GM19438 (cell line): ENCODE measurements around the gene CEP97.
"Not testable (repeated sequence)": the region's sequence is repeated elsewhere in the genome, so short reads cannot be mapped to it uniquely, and the experiment has no call there.

Experiments
- ATAC-seq: cut with Tn5 transposase; IDR thresholded peaks from one replicate; pipeline ENCODE4 v1.9.1; 2021; ENCODE audit warnings: low read depth; ENCODE audit not compliant: unreplicated experiment

Gene CEP97

DNA sequence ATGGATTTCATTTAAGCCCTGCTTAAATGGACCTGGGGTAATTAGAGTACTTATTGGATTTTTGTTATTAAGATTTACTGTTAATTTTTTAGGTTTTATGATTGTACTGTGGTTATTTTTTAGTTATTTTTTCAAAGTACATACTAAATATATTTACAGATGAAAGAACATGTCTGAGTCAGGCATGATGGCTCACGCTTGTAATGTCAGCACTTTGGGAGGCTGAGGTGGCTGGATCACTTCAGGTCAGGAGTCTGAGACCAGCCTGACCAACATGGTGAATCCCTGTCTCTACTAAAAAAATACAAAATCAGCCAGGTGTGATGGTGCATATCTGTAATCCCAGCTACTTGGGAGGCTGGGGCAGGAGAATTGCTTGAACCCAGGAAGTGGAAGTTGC, 21.7 kb upstream of the CEP97 start:
- no peak for ATAC-seq

DNA sequence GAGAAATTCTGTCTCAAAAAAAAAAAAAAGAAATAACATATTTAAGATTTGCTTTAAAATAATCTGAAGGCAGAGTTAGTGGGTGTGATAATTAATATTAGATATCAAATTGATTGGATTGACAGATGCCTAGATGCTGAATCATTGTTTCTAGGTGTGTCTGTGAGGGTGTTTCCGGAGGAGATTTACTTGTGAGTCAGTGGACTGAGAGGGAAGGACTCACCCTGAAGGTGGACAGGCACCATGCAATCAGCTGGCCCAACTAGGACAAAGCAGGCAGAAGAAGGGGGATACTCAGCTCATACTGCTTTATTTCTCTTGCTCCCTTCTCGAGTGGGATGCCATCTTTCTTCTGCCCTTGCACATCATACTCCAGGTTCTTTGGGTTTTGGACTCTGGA, 21.2 kb upstream of the CEP97 start:
- ATAC-seq, result no peak

DNA sequence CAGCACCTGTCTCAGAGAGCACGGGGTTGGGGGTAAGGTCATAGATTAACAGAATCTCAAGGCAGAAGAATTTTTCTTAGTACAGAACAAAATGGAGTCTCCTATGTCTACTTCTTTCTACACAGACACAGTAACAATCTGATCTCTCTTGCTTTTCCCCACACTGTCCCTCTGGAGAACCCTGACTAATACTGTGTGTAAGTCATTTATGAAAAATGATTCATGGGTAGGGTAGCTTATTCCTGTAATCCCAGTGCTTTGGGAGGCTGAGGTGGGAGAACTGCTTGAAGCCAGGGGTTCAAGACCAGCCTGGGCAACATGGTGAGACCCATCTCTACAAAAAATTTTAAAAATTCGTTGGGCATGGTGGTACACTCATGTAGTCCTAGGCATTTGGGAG, 19.8 kb upstream of the CEP97 start:
- not testable (repeated sequence) for ATAC-seq

DNA sequence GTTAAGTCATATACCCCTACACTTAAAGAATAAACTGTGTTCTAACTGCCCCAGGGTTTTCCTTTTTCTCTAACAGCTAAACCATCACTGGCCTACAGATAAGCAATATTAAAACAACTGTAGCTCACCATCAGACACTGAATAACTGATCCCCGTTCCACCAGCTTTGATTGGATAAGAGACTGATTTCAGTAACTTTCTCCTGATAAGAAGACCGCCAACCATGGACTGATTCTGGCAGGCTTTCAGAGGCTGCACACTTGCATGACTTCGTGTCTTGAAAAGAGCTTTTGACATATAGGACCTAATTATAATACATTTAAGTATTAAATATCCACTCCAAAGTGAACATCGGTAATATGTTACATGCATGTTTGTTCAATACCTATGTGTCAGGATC, 15.3 kb upstream of the CEP97 start:
- no peak for ATAC-seq

DNA sequence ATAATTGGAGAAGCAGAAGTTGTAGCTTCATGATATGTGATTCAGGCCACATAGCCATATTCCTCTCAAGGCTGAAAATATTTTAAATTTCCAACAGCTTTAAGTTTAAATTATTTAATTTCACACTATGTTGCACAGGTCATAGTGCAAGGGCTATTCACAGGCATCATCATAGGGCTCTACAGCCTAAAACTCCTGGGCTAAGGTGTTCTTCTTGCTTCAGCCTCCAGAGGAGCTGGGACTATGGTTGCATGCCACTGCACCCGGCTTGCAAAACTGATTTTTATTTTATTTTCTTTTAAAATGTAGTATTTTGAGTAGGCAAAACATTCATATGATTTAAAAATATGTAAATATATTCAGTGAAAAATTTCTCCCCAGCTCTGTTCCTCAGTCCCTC, 6.0 kb upstream of the CEP97 start:
- no peak for ATAC-seq

DNA sequence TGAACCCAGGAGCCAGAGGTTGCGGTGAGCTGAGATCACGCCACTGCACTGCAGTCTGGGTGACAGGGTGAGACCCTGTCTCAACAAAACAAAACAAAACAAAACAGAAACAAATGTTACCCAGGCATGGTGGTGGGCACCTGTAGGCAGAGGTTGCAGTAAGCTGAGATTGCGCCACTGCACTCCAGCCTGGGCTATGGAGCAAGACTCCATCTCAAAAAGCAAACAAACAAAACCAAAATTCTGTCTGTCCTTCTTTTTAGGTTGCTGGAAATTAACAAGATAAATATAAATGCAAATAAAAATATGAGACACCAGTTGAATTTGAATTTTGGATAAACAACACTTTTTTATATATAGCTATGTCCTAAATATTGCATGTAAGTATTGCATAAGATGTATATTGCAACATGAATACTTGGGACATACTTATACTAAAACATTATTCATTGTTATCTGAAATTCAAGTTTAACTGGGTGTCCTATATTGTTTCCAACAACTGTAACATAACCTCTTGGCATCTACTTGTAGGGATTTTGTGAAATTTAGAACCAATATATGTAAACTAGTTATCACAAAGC, 4.7 kb upstream of the CEP97 start:
- no peak for ATAC-seq

DNA sequence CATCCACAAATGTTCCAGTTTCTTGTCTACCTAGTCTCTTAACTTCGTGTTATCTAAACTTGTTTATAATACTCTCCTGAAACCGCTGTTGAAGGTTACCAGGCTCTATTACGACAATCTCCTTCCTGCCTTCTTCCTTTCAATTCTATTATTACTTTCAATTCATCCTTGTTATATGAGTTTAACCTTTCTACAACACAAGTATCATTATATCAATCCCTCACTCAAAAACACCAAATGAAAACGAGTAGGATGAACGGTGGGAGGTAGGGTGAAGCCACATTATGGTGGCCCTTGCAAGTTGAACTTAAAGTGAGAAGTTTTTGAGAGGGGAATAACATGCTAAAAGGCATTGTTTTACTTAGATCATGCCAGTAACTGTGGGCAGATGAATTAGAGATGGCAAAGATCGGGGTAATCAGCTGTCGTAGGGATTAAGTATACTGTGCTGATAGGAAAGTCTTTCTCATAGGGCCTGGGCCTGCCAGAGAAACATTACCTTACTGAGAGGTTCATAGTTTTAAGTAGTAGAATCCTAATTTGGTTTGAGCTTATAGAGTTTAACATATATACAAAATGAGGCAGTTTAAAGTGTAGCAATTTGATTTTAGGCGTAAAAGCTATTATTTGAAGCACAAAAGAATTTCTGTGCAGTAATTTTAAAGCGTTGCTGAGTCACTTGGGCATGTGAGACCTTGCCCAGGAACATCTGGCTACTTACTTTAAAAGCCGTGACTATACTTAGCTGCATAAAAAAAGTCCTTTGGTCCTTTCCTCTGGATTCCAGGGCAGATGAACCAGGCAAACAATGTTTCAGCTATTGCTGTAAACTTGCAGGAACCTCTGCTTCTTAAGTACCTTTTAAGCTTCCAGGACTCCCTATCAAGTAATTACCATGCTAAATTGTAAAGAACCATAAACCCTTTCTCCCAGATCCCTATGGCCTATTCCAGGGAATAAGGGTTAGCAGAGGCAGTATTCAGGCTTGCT, 3.3 kb upstream of the CEP97 start:
- no peak for ATAC-seq

DNA sequence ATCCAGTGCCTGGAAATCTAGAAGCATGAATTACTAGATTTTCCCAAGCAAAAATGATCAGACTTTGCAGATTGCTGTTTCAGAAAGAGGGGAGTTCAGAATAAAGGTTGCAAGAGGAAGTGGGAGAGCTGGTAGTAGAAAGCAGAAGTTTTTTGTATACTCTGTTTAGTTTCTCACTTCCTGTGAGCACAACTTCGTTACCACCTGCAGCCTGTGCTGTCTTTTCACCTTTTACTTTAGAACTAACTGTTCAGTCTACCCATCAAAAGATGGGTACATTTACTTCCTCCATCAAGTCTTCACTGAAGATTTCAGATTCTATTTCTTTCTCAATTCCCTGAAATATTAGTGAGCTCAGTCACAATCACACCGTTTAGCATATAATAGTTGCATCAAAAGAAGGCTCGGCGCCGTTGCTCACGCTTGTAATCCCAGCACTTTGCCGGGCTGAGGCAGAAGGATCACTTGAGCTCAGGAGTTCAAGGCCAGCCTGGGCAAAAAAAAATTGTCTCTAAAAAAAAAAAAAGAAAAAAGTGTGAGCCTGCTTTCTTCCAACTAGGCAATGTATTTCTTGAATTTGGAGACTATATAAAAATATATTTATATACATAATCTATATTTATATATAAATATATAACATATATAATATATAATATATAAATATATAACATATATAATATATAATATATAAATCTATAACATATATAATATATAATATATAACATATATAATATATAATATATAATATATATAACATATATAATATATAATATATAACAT, 1.8 kb upstream of the CEP97 start:
- peak; percentile 37 for ATAC-seq

DNA sequence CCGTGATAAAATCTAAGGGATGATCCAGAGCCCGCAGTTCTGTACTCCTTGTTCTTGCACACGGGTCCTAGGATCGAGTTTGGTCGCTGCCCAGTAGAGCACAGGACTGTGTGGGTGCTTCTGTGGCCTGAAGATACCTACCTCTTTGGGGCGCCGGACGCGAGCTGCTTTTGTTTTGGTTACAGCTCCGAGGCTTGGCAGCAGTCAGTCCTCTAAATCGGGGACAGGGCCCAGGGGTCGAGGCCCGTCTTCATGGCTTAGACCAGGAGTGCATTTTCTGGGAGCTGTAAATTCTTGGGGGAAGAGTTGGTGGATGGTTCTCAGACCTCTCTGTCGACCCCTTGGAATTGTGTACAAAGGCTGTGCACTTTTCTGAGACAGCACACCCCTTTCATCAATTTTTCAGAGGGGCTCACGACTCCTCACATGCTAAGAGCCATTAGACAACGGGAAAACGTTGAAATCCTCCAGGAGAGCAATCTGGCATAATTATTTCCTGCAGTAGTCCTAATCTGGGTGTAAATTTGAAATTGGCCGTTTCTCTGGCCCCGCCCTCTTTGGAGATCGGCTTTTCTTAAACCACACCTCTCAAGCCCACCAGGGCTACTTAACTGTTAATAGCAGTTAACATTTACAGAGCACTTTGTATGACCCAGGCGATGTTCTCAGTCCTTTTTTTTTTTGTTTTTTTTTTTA, 928 bp downstream of the CEP97 start:
- ATAC-seq, result peak; percentile 15

DNA sequence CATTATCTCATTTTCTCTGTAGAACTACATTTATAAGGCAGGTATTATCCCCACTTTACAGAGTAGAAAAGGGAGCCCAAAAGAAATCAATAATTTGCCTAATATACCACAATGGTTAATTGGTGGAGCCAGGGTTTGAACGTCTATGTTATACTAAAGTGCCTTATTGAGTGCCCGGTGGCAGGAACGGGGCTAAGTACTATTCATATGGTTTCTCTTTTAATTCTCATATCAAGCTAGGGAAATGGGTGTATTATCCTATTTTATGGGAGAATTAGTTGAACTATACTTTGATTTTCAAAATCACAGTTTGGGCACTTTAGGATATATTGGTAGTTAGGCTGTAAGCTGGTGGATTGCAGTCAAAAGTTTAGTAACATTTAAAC, 1.5 kb downstream of the CEP97 start:
- ATAC-seq, result no peak

DNA sequence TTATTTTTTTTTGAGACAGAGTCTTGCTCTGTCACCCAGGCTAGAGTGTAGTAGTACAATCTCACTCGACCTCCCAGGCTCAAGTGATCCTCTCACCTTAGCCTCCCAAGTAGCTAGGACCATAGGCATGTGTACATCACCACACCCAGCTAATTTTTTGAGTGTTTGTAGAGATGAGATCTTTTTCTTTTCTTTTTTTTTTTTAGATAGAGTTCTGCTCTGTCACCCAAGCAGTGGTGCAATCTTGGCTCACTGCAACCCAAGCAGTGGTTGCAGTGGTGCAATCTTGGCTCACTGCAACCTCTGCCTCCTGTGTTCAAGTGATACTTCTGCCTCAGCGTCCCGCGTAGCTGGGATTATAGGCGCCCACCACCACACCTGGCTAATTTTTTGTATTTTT, 5.2 kb downstream of the CEP97 start:
- ATAC-seq, result no peak

DNA sequence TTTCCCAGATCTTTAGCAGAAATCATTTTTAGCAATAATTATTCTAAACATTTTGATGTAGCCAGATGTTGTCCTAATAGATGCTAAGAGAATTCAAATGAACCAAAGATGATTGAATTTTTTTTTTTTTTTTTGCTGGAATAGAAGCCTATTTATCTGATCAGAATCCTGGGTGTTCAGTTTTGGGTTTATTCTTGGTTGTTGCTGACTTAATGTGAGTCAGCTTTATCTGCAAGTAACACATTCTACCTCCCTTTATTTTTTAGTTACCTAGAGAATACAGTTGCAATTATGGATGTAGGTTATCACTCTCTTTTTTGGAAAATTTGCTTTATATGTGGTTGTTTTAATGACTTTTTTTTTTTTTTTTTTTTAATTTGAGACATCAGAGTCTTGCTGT, 6.4 kb downstream of the CEP97 start:
- no peak for ATAC-seq

DNA sequence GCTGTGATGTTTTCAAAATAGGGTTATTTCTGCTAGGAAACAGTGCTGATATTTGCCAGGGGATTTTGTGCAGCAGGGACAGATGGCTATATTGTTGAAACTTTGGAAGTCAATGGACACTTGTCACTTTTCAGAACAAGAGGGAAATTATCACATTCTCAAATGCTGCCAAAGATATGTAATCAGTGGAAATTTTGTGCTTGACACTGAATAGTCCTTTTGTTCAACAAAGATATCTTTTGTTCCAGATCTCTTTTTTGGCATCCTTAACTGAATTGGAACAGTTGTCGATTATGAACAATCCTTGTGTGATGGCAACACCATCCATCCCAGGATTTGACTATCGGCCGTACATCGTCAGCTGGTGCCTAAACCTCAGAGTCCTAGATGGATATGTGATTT, 7.8 kb downstream of the CEP97 start:
- no peak for ATAC-seq

DNA sequence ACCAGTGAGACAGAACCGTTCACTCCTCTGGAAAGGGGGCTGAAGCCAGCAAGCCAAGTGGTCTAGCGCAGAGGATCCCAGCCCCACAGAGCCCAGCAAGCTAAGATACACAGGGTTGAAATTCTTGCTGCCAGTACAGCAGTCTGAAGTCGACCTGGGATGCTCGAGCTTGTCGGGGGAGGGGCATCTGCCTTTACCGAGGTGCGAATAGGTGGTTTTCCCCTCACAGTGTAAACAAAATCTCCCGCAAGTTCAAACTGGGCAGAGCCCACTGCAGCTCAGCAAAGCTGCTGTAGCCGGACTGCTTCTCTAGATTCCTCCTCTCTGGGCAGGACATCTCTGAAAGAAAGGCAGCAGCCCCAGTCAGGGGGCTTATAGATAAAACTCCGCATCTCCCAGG, 11.4 kb downstream of the CEP97 start:
- no peak for ATAC-seq

DNA sequence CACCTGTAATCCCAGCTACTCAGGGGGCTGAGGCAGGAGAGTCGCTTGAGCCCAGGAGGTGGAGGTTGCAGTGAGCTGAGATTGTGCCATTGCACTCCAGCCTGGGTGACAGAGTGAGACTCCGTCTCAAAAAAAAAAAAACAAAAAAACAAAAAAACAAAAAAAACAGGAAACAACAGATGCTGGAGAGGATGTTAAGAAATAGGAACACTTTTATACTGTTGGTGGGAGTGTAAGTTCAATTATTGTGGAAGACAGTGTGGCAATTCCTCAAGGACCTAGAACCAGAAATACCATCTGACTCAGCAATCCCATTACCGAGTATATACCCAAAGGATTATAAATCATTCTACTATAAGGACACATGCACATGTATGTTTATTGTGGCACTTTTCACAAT, 17.5 kb downstream of the CEP97 start:
- not testable (repeated sequence) for ATAC-seq

DNA sequence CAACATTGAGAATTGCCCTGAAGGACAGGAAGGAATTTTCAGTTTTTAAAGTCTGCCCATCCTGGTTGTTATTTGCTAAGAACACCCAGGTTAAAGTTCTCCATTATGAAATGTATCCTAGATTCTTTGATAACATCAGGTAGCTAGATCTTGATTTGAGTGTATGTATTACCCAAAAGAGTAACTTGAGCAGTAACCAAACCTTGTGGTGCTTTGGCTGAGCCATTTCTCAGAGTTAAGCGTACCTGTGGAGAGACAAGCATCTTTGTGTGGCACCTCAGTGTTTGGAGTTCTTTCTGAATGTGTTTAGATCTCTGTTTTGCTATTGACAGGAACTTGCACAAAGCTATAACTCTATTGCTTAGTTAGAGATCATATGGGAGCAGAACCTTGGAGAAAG, 20.4 kb downstream of the CEP97 start:
- no peak for ATAC-seq

DNA sequence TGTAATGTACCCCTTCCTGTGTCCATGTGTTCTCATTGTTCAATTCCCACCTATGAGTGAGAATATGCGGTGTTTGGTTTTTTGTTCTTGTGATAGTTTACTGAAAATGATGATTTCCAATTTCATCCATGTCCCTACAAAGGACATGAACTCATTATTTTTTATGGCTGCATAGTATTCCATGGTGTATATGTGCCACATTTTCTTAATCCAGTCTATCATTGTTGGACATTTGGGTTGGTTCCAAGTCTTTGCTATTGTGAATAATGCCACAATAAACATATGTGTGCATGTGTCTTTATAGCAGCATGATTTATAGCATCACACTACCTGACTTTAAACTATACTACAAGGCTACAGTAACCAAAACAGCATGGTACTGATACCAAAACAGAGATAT, 21.5 kb downstream of the CEP97 start:
- not testable (repeated sequence) for ATAC-seq

DNA sequence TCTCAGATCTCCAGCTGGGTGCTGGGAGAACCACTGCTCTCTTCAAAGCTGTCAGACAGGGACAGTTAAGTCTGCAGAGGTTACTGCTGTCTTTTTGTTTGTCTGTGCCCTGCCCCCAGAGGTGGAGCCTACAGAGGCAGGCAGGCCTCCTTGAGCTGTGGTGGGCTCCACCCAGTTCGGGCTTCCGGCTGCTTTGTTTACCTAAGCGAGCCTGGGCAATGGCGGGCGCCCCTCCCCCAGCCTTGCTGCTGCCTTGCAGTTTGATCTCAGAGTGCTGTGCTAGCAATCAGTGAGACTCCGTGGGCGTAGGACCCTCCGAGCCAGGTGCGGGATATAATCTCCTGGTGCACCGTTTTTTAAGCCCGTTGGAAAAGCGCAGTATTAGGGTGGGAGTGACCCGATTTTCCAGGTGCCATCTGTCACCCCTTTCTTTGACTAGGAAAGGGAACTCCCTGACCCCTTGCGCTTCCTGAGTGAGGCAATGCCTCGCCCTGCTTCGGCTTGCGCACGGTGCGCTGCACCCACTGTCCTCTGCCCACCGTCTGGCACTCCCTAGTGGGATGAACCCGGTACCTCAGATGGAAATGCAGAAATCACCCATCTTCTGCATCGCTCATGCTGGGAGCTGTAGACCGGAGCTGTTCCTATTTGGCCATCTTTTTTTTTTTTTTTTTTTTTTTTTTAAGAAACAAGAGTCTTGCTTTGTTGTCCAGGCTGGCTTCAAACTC, 29.1 kb downstream of the CEP97 start:
- ATAC-seq, result not testable (repeated sequence)

DNA sequence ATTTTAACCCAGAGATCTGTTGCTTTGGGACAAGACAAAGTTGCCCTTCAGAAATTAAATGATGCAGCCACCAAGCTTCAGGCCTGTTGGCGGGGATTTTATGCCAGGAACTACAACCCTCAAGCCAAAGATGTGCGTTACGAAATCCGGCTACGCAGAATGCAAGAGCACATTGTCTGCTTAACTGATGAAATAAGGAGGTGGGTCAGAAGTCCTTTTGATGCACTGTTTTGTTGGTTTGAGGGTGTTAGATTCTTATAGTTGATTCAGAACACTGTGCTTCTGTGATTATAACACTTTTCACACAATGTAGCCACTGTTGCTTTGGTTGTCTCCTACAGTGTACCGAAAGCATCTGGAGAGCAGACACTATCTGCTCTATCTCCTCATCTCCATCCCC, 33.8 kb downstream of the CEP97 start:
- no peak for ATAC-seq

DNA sequence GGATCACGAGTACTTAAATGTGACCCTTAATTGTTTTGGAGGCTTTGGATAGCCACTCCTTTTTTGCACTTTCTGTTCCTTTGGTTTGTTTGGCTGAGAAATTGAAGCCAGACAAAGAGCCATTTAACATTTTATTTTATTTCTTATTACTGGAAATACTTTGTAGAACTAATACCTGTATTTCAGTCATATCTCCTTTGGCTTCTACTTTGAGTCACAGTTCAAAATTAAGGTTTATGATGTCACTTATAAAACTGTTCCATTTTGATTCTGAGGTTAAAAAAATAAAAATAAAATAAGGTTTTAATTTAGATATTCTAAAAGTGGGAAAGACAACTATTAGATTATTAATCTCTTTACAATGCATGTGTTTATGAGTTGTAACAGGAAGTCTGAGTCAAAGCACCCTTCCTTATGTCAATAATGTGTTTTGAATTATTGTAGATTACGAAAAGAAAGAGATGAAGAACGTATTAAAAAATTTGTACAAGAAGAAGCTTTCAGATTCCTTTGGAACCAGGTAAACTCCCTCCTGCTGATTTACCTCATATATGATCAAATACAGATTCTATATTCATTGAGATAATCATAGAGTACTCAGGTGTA, 37.7 kb downstream of the CEP97 start:
- no peak for ATAC-seq
